IPS-18a (cell line): Measurements from ENCODE around the gene HELQ.

Source experiments
- H3K27ac ChIP-seq: one replicate; pipeline ENCODE4 v1.5.1; 2013; ENCODE audit warnings: low read length
- H3K27me3 ChIP-seq: one replicate; pipeline ENCODE4 v1.6.1; 2013; ENCODE audit warnings: mild to moderate bottlenecking, low read length; ENCODE audit not compliant: control insufficient read depth, insufficient read depth
- H3K36me3 ChIP-seq: one replicate; pipeline ENCODE4 v1.6.1; 2013; ENCODE audit warnings: low read depth, low read length; ENCODE audit not compliant: control insufficient read depth
- H3K4me1 ChIP-seq: one replicate; pipeline ENCODE4 v1.6.1; 2013; ENCODE audit warnings: low read depth, low read length; ENCODE audit not compliant: control insufficient read depth
- H3K4me3 ChIP-seq: one replicate; pipeline ENCODE4 v1.5.1; 2013; ENCODE audit warnings: low read length
- H3K9ac ChIP-seq: one replicate; pipeline ENCODE4 v1.6.1; 2013; ENCODE audit warnings: mild to moderate bottlenecking, low read length, moderate library complexity
- H3K9me3 ChIP-seq: one replicate; pipeline ENCODE4 v1.6.1; 2013; ENCODE audit warnings: low read depth, low read length; ENCODE audit not compliant: control insufficient read depth

HELQ gene

GRCh38 chr4:83388313-83388676, 67.3 kb downstream of the HELQ start:
- H3K27ac ChIP-seq = no peak overlapping the region
- H3K9me3 ChIP-seq = peaks cover 3% of the 10 kb centered on the region
- H3K27me3 ChIP-seq = peaks cover 66% of the 10 kb centered on the region
- H3K4me1 ChIP-seq = peaks cover 24% of the 10 kb centered on the region
- H3K9ac ChIP-seq = no peak overlapping the region
- no peak overlapping the region for H3K4me3 ChIP-seq
- H3K36me3 ChIP-seq = no peaks in the 10 kb centered on the region

- H3K27ac ChIP-seq = no peak overlapping the region
- H3K9ac ChIP-seq = no peak overlapping the region
- no peak overlapping the region for H3K4me3 ChIP-seq
- peaks cover 3% of the 10 kb centered on the region for H3K9me3 ChIP-seq
- H3K36me3 ChIP-seq = no peaks in the 10 kb centered on the region
- H3K4me1 ChIP-seq = peaks cover 24% of the 10 kb centered on the region
- H3K27me3 ChIP-seq = peaks cover 60% of the 10 kb centered on the region
Observed at GRCh38 chr4:83387476-83388312, 67.9 kb downstream of the HELQ start.

GRCh38 chr4:83387012-83387411, 68.6 kb downstream of the HELQ start:
- Histone ChIP-seq H3K36me3 (no peaks in the 10 kb centered on the region), H3K27ac (no peak overlapping the region), H3K4me3 (no peak overlapping the region), H3K9ac (no peak overlapping the region), H3K4me1 (peaks cover 24% of the 10 kb centered on the region), H3K27me3 (peaks cover 54% of the 10 kb centered on the region), H3K9me3 (no peaks in the 10 kb centered on the region)

GRCh38 chr4:83382850-83383249, 72.8 kb downstream of the HELQ start:
- Histone ChIP-seq H3K27me3 (peaks cover 12% of the 10 kb centered on the region), H3K9ac (no peak overlapping the region), H3K27ac (no peak overlapping the region), H3K36me3 (no peaks in the 10 kb centered on the region), H3K4me1 (peaks cover 10% of the 10 kb centered on the region), H3K9me3 (peaks cover 9% of the 10 kb centered on the region), H3K4me3 (no peak overlapping the region)

GRCh38 chr4:83381173-83381572, 74.5 kb downstream of the HELQ start:
- Histone ChIP-seq H3K4me1 (no peaks in the 10 kb centered on the region), H3K36me3 (no peaks in the 10 kb centered on the region), H3K27ac (no peak overlapping the region), H3K4me3 (no peak overlapping the region), H3K9ac (no peak overlapping the region), H3K27me3 (no peaks in the 10 kb centered on the region), H3K9me3 (peaks cover 9% of the 10 kb centered on the region)

- Histone ChIP-seq H3K9me3 (peaks cover 9% of the 10 kb centered on the region), H3K27ac (no peak overlapping the region), H3K27me3 (no peaks in the 10 kb centered on the region), H3K4me3 (no peak overlapping the region), H3K4me1 (no peaks in the 10 kb centered on the region), H3K36me3 (no peaks in the 10 kb centered on the region), H3K9ac (no peak overlapping the region)
Observed at GRCh38 chr4:83378419-83378818, 77.2 kb downstream of the HELQ start.

GRCh38 chr4:83372931-83373330, 82.7 kb downstream of the HELQ start:
- H3K4me1 ChIP-seq = no peaks in the 10 kb centered on the region
- H3K9ac ChIP-seq = no peak overlapping the region
- H3K4me3 ChIP-seq = no peak overlapping the region
- H3K27me3 ChIP-seq = no peaks in the 10 kb centered on the region
- no peak overlapping the region for H3K27ac ChIP-seq
- no peaks in the 10 kb centered on the region for H3K36me3 ChIP-seq
- no peaks in the 10 kb centered on the region for H3K9me3 ChIP-seq

- Histone ChIP-seq H3K27ac (no peak overlapping the region), H3K4me1 (no peaks in the 10 kb centered on the region), H3K9ac (no peak overlapping the region), H3K27me3 (no peaks in the 10 kb centered on the region), H3K36me3 (no peaks in the 10 kb centered on the region), H3K4me3 (no peak overlapping the region), H3K9me3 (no peaks in the 10 kb centered on the region)
Observed at GRCh38 chr4:83371936-83372335, 83.7 kb downstream of the HELQ start.

- H3K4me3 ChIP-seq = no peak overlapping the region
- no peaks in the 10 kb centered on the region for H3K4me1 ChIP-seq
- H3K36me3 ChIP-seq = no peaks in the 10 kb centered on the region
- no peak overlapping the region for H3K9ac ChIP-seq
- no peaks in the 10 kb centered on the region for H3K9me3 ChIP-seq
- no peak overlapping the region for H3K27ac ChIP-seq
- H3K27me3 ChIP-seq = no peaks in the 10 kb centered on the region
Observed at GRCh38 chr4:83371235-83371634, 84.4 kb downstream of the HELQ start.

GRCh38 chr4:83370640-83370906, 85.0 kb downstream of the HELQ start:
- no peaks in the 10 kb centered on the region for H3K4me1 ChIP-seq
- H3K27me3 ChIP-seq = no peaks in the 10 kb centered on the region
- H3K9me3 ChIP-seq = no peaks in the 10 kb centered on the region
- no peak overlapping the region for H3K9ac ChIP-seq
- no peaks in the 10 kb centered on the region for H3K36me3 ChIP-seq
- H3K27ac ChIP-seq = no peak overlapping the region
- H3K4me3 ChIP-seq = no peak overlapping the region

GRCh38 chr4:83369831-83370639, 85.6 kb downstream of the HELQ start:
- H3K27me3 ChIP-seq = no peaks in the 10 kb centered on the region
- no peaks in the 10 kb centered on the region for H3K36me3 ChIP-seq
- no peaks in the 10 kb centered on the region for H3K4me1 ChIP-seq
- H3K4me3 ChIP-seq = no peak overlapping the region
- no peak overlapping the region for H3K27ac ChIP-seq
- H3K9ac ChIP-seq = no peak overlapping the region
- no peaks in the 10 kb centered on the region for H3K9me3 ChIP-seq

GRCh38 chr4:83364312-83364711, 91.3 kb downstream of the HELQ start:
- peaks cover 10% of the 10 kb centered on the region for H3K4me1 ChIP-seq
- no peak overlapping the region for H3K9ac ChIP-seq
- H3K4me3 ChIP-seq = no peak overlapping the region
- no peaks in the 10 kb centered on the region for H3K27me3 ChIP-seq
- H3K36me3 ChIP-seq = no peaks in the 10 kb centered on the region
- no peaks in the 10 kb centered on the region for H3K9me3 ChIP-seq
- no peak overlapping the region for H3K27ac ChIP-seq
